DND-41 (cell line): Measurements from ENCODE around the gene CSRP3.

ENCODE experiments used
- CTCF ChIP-seq: IDR thresholded peaks from 2 replicates; pipeline ENCODE4 v1.5.1; 2012; ENCODE audit warnings: borderline replicate concordance, low read length, moderate library complexity, mild to moderate bottlenecking; ENCODE audit not compliant: poor library complexity, severe bottlenecking; ENCODE audit errors: extremely low read depth
- EZH2 ChIP-seq: IDR thresholded peaks from 3 replicates; pipeline ENCODE4 v1.6.1; 2012; ENCODE audit warnings: borderline replicate concordance, low read depth, mild to moderate bottlenecking, moderate library complexity, low read length, inconsistent platforms; ENCODE audit not compliant: severe bottlenecking

GRCh38 chr11:19173004-19173689 is 28.6 kb downstream of the CSRP3 start:
- TF ChIP-seq CTCF (no peak), EZH2 (no peak)
